NCI-H1105 treated with DMSO at 0.1 percent for 48 hours (cell line): ENCODE measurements around the gene RRAGD.

Experiments used
- DNase-seq: peaks from one replicate; lab custom pipeline; 2025; lab: John Stamatoyannopoulos, UW

The RRAGD gene

GRCh38 chr6:89412071-89413005, at the start of gene RRAGD:
RRAGD (minus strand) TSS chr6:89412273; CDS start chr6:89411993, 280 bp downstream.
- peak; percentile 68 for DNase-seq

GRCh38 chr6:89460713-89461112, 48.6 kb upstream of the RRAGD start:
- no peak for DNase-seq

- no peak for DNase-seq
These were observed 47.4 kb upstream of the RRAGD start for GRCh38 chr6:89459501-89459900.

- DNase-seq, result no peak
These were observed 46.6 kb upstream of the RRAGD start for GRCh38 chr6:89458704-89459103.

GRCh38 chr6:89454300-89454699, 42.2 kb upstream of the RRAGD start:
- no peak for DNase-seq

- DNase-seq, result no peak
These were observed 40.2 kb upstream of the RRAGD start for GRCh38 chr6:89452281-89452680.

- no peak for DNase-seq
These were observed 37.1 kb upstream of the RRAGD start for GRCh38 chr6:89449193-89449592.

GRCh38 chr6:89443658-89444057, 31.6 kb upstream of the RRAGD start:
- DNase-seq, result no peak

- DNase-seq, result no peak
These were observed 28.1 kb upstream of the RRAGD start for GRCh38 chr6:89440200-89440599.

GRCh38 chr6:89439014-89439413, 26.9 kb upstream of the RRAGD start:
- no peak for DNase-seq

- DNase-seq, result no peak
These were observed 26.2 kb upstream of the RRAGD start for GRCh38 chr6:89438248-89438647.

GRCh38 chr6:89436226-89436625, 24.2 kb upstream of the RRAGD start:
- peak; percentile 78 for DNase-seq

GRCh38 chr6:89434954-89435353, 22.9 kb upstream of the RRAGD start:
- DNase-seq, result no peak

- DNase-seq, result no peak
These were observed 22.1 kb upstream of the RRAGD start for GRCh38 chr6:89434150-89434499.

GRCh38 chr6:89433252-89434149, 21.4 kb upstream of the RRAGD start:
- DNase-seq, result no peak

- peak; percentile 69 for DNase-seq
These were observed 20.8 kb upstream of the RRAGD start, which contains the start of gene ANKRD6 for GRCh38 chr6:89432875-89433251. ANKRD6 (plus strand) TSS chr6:89433152; CDS start chr6:89566977, 133,825 bp downstream.

- no peak for DNase-seq
These were observed 18.3 kb upstream of the RRAGD start for GRCh38 chr6:89430201-89430962.

- DNase-seq, result no peak
These were observed 4.7 kb upstream of the RRAGD start for GRCh38 chr6:89416796-89417195.

- no peak for DNase-seq
These were observed 3.1 kb upstream of the RRAGD start for GRCh38 chr6:89415185-89415584.

GRCh38 chr6:89414215-89414614, 2.1 kb upstream of the RRAGD start:
- DNase-seq, result no peak

- no peak for DNase-seq
These were observed 930 bp upstream of the RRAGD start for GRCh38 chr6:89413006-89413400.
